OCI-LY3 (cell line): ENCODE data around the gene CPB1.

Experiments
- H2AFZ ChIP-seq: fragments of 200-600, 300-600 bp; shearing (Covaris generic); 2 replicates; pipeline ENCODE4 v1.6.0; 2014; ENCODE audit warnings: antibody characterized with exemption, low read depth, low read length
- H3K27ac ChIP-seq: fragments of 200-600, 300-600 bp; sonication (generic); 2 replicates; pipeline ENCODE4 v1.5.1; 2014; ENCODE audit warnings: mild to moderate bottlenecking, low read length, moderate library complexity, mixed read lengths
- H3K27me3 ChIP-seq: fragments of 200-600, 300-600 bp; sonication (generic); 2 replicates; pipeline ENCODE4 v1.6.1; 2014; ENCODE audit warnings: low read depth, low read length, mixed read lengths
- H3K36me3 ChIP-seq: fragments of 200-600, 300-600 bp; sonication (generic); replicated peaks from 2 replicates; pipeline ENCODE3; 2014; ENCODE audit warnings: low read depth, low read length, mixed read lengths
- H3K4me1 ChIP-seq: fragments of 300-600, 200-600 bp; sonication (generic); 2 replicates; pipeline ENCODE4 v1.6.1; 2014; ENCODE audit warnings: low read length, mixed read lengths
- H3K4me2 ChIP-seq: fragments of 200-600, 300-600 bp; sonication (generic); 2 replicates; pipeline ENCODE4 v1.6.1; 2014; ENCODE audit warnings: low read length, mixed read lengths
- H3K4me3 ChIP-seq: fragments of 300-600, 200-600 bp; sonication (generic); 2 replicates; pipeline ENCODE4 v1.5.1; 2014; ENCODE audit warnings: antibody characterized with exemption, mild to moderate bottlenecking, low read length, moderate library complexity
- H3K79me2 ChIP-seq: fragments of 300-600, 200-600 bp; shearing (Covaris generic); 2 replicates; pipeline ENCODE4 v1.6.1; 2014; ENCODE audit warnings: mild to moderate bottlenecking, low read length, mixed read lengths
- H3K9ac ChIP-seq: fragments of 300-600, 200-600 bp; shearing (Covaris generic); 2 replicates; pipeline ENCODE4 v1.6.0; 2014; ENCODE audit warnings: mild to moderate bottlenecking, low read length, moderate library complexity
- H3K9me3 ChIP-seq: fragments of 200-600, 300-600 bp; shearing (Covaris generic); 2 replicates; pipeline ENCODE4 v1.6.1; 2014; ENCODE audit warnings: low read length, mixed read lengths; ENCODE audit not compliant: insufficient read depth
- H4K20me1 ChIP-seq: fragments of 200-600, 300-600 bp; sonication (generic); 2 replicates; pipeline ENCODE4 v1.6.1; 2016; ENCODE audit warnings: low read length, mixed read lengths; ENCODE audit not compliant: insufficient read depth
- EZH2phosphoT487 ChIP-seq: fragments of 200-600 bp; shearing (Covaris generic); IDR thresholded peaks from 2 replicates; pipeline ENCODE4 v1.6.1; 2018; ENCODE audit warnings: antibody characterized with exemption, mixed run types, low read depth
- TF ChIP-seq, protein P1 (sequence below): fragments of 200-600, 300-600 bp; sonication (generic); IDR thresholded peaks from 2 replicates; pipeline ENCODE4 v1.5.1; 2014; ENCODE audit warnings: antibody characterized with exemption, low read length, low read depth

CPB1 gene

DNA sequence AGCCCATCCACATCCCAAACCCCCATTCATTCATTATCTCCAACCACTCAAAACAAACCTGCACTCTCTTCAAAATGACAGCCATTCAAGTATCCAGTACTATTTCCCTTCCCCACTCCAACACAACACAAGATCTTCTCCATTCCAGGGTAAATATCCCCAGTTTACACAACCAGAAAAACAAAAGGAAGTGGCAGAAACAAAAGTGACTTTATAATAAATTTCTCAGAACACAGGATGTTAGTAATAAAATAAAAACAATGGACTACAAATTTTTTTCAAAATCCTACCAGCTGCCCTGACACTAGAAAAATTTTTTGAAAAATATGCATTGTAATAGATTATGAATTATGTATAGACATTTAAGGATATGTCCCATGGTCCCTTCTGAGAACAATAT is 51.6 kb downstream of the CPB1 start:
- TF ChIP-seq, protein P1, sequence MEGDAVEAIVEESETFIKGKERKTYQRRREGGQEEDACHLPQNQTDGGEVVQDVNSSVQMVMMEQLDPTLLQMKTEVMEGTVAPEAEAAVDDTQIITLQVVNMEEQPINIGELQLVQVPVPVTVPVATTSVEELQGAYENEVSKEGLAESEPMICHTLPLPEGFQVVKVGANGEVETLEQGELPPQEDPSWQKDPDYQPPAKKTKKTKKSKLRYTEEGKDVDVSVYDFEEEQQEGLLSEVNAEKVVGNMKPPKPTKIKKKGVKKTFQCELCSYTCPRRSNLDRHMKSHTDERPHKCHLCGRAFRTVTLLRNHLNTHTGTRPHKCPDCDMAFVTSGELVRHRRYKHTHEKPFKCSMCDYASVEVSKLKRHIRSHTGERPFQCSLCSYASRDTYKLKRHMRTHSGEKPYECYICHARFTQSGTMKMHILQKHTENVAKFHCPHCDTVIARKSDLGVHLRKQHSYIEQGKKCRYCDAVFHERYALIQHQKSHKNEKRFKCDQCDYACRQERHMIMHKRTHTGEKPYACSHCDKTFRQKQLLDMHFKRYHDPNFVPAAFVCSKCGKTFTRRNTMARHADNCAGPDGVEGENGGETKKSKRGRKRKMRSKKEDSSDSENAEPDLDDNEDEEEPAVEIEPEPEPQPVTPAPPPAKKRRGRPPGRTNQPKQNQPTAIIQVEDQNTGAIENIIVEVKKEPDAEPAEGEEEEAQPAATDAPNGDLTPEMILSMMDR = no peak
- TF ChIP-seq EZH2phosphoT487 = no peak
- Histone ChIP-seq H3K4me3 (no peak overlapping the region), H3K36me3 (no peaks in the 10 kb centered on the region), H2AFZ (no peak overlapping the region), H3K9me3 (no peaks in the 10 kb centered on the region), H3K27me3 (no peaks in the 10 kb centered on the region), H3K79me2 (no peaks in the 10 kb centered on the region), H3K4me2 (no peak overlapping the region), H3K4me1 (no peaks in the 10 kb centered on the region), H3K9ac (no peak overlapping the region), H4K20me1 (no peaks in the 10 kb centered on the region), H3K27ac (no peak overlapping the region)

DNA sequence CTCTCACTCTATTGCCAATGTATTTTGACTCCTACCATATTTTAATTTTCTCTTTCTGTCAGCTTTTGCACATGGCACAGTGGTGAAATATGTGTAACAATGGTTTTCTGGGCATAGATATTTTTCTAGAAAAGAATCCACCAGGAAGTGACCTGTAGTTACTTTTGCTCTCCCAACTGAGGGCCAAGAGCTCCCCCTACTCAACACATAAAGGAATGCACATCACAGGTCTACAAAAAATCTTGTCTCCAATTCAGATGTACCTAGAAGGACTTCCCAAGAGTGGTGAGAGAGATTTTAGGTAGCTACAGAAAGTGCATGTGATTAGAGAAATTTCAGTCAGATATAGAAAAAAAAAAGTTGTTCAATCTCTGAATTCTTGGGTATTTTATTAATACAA is 53.1 kb downstream of the CPB1 start:
- Histone ChIP-seq H3K4me2 (no peak overlapping the region), H3K27me3 (no peaks in the 10 kb centered on the region), H3K9ac (no peak overlapping the region), H4K20me1 (no peaks in the 10 kb centered on the region), H3K27ac (no peak overlapping the region), H3K4me3 (no peak overlapping the region), H2AFZ (no peak overlapping the region), H3K79me2 (no peaks in the 10 kb centered on the region), H3K36me3 (no peaks in the 10 kb centered on the region), H3K9me3 (no peaks in the 10 kb centered on the region), H3K4me1 (no peaks in the 10 kb centered on the region)
- TF ChIP-seq EZH2phosphoT487 = no peak
- TF ChIP-seq, protein P1 = peak; percentile 43

DNA sequence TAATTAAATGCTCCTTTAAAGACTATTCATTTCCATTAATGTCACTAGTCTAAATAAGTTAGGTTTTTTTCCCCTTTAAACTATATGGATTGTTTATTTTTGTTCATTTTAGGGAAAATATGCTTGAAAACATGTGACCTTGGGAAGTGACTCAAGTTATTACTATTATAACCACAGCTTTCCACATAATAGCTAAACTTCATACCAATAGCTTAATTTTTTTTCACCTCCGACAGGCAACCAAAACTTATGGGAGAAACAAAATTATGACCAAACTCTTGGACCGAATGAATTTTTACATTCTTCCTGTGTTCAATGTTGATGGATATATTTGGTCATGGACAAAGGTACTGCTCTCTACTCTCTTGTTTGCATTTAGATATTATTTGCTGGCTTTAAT is 53.7 kb downstream of the CPB1 start:
- TF ChIP-seq, protein P1 = no peak
- no peak for TF ChIP-seq EZH2phosphoT487
- H3K36me3 ChIP-seq = no peaks in the 10 kb centered on the region
- no peak overlapping the region for H3K9ac ChIP-seq
- H3K9me3 ChIP-seq = no peaks in the 10 kb centered on the region
- H3K27me3 ChIP-seq = no peaks in the 10 kb centered on the region
- H2AFZ ChIP-seq = no peak overlapping the region
- no peaks in the 10 kb centered on the region for H3K4me1 ChIP-seq
- no peak overlapping the region for H3K27ac ChIP-seq
- no peak overlapping the region for H3K4me2 ChIP-seq
- H3K79me2 ChIP-seq = no peaks in the 10 kb centered on the region
- no peak overlapping the region for H3K4me3 ChIP-seq
- H4K20me1 ChIP-seq = no peaks in the 10 kb centered on the region

DNA sequence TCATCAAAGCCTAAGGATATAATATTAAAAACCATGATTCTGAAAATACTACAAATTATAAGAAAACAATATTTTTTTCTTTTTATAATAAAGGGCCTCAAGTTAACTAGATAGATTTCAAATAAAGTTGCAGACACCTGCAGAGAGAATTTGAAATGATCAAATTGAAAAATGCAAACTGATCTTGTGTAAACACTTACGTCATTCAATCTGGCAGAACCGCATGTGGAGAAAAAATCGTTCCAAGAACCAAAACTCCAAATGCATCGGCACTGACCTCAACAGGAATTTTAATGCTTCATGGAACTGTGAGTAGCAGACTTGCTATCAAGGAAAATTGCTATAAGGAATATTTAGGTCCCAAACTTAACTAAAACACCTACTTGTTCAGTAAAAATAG is 54.7 kb downstream of the CPB1 start:
- H3K79me2 ChIP-seq = no peaks in the 10 kb centered on the region
- no peak overlapping the region for H3K4me2 ChIP-seq
- no peaks in the 10 kb centered on the region for H3K9me3 ChIP-seq
- no peaks in the 10 kb centered on the region for H3K27me3 ChIP-seq
- H3K9ac ChIP-seq = no peak overlapping the region
- no peak overlapping the region for H2AFZ ChIP-seq
- no peak overlapping the region for H3K4me3 ChIP-seq
- TF ChIP-seq, protein P1 = no peak
- no peak for TF ChIP-seq EZH2phosphoT487
- no peak overlapping the region for H3K27ac ChIP-seq
- no peaks in the 10 kb centered on the region for H3K36me3 ChIP-seq
- no peaks in the 10 kb centered on the region for H3K4me1 ChIP-seq
- no peaks in the 10 kb centered on the region for H4K20me1 ChIP-seq
